Tibial nerve (tissue), 4 donors: ENCODE data around the gene RPRD1B.

Experiments
- EP300 ChIP-seq, 2 donors: sonication (generic); formaldehyde crosslinking; IDR thresholded peaks; one replicate each; pipeline ENCODE4 v1.6.1; 2017; ENCODE audit warnings: antibody characterized with exemption in 2 of 2, mild to moderate bottlenecking in 1 of 2
- POLR2A ChIP-seq, 2 donors: fragments of 450-650 bp; IDR thresholded peaks; one replicate each; pipeline ENCODE4 v1.6.1; 2017; ENCODE audit warnings: antibody characterized with exemption in 2 of 2, mild to moderate bottlenecking in 2 of 2, moderate library complexity in 2 of 2
- TF ChIP-seq, protein P1 (sequence below), 5 experiments: fragments of 200-600 bp in 3 of 5; fragments of 450-650 bp in 2 of 5; sonication (generic) in 3 of 5; IDR thresholded peaks; one replicate each; pipeline ENCODE4 v1.5.1; 2016 to 2019; ENCODE audit warnings: antibody characterized with exemption in 5 of 5, mild to moderate bottlenecking in 3 of 5, moderate library complexity in 2 of 5

DNA sequence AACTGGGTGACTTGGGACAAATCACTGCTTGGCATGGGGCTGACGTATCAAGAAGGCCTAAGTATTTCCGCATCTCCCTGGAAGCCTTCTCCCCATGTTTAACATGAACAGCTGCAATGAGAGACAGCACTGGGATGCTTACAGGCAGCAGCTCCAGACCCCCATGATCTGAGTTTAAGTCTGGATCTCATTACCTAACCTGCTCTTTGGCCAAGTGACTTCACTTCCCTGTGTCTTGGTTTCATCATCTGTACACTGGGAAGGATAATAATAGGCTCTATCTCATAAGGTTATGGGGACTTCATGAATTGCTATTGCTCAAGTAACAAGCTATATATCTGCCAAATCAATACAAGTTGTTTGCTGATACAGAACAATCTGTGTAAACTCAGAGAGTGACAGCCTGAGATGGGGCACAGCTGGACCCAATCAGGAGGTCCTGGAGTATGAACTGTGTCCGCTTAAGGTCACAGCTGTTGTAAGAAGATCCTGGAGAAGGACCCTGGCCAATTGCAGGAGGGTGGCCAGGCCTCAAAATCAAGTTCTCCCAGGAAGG lies 75.5 kb downstream of the RPRD1B start:
- TF ChIP-seq, protein P1, sequence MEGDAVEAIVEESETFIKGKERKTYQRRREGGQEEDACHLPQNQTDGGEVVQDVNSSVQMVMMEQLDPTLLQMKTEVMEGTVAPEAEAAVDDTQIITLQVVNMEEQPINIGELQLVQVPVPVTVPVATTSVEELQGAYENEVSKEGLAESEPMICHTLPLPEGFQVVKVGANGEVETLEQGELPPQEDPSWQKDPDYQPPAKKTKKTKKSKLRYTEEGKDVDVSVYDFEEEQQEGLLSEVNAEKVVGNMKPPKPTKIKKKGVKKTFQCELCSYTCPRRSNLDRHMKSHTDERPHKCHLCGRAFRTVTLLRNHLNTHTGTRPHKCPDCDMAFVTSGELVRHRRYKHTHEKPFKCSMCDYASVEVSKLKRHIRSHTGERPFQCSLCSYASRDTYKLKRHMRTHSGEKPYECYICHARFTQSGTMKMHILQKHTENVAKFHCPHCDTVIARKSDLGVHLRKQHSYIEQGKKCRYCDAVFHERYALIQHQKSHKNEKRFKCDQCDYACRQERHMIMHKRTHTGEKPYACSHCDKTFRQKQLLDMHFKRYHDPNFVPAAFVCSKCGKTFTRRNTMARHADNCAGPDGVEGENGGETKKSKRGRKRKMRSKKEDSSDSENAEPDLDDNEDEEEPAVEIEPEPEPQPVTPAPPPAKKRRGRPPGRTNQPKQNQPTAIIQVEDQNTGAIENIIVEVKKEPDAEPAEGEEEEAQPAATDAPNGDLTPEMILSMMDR (IDR thresholded peaks at IDR 0.05), result no peak
- TF ChIP-seq POLR2A (IDR thresholded peaks at IDR 0.05) (no peak), EP300 (IDR thresholded peaks at IDR 0.05) (peak in 1 of 2 donors; percentile 66)
